Esophagus muscularis mucosa (tissue), 4 donors: ENCODE measurements around the gene MTUS2. TPM values are rescaled to one million over a fixed set of nuclear protein-coding genes. Genes with fewer than 3 reads are reported as not detected.

Experiments used
- DNase-seq: peaks from one replicate; pipeline ENCODE4 v3.0.0-alpha.2; 2017; ENCODE audit errors: extremely low spot score
- H3K27ac ChIP-seq, 4 donors: fragments of 200-600 bp; sonication (generic); replicated peaks in 1 of 4; 1 replicate in 3 of 4; 2 replicates in 1 of 4; pipeline ENCODE4 v1.5.1; 2016 to 2019; ENCODE audit warnings: mild to moderate bottlenecking in 1 of 4
- H3K27me3 ChIP-seq, 4 donors: fragments of 200-600 bp; sonication (generic); one replicate each; pipeline versions ENCODE4 v1.5.1 to v1.6.0; 2016 to 2019
- H3K36me3 ChIP-seq, 4 donors: fragments of 200-600 bp; sonication (generic); one replicate each; pipeline ENCODE4 v1.5.1; 2016 to 2019
- H3K4me1 ChIP-seq, 4 donors: fragments of 200-600 bp; sonication (generic); one replicate each; pipeline ENCODE4 v1.5.1; 2016 to 2019
- H3K4me3 ChIP-seq, 4 donors: fragments of 200-600 bp; sonication (generic); 1 replicate in 2 of 4; 2 replicates in 2 of 4; pipeline ENCODE4 v1.5.1; 2016 to 2019; ENCODE audit warnings: mild to moderate bottlenecking in 4 of 4, moderate library complexity in 1 of 4
- H3K9me3 ChIP-seq, 4 donors: fragments of 200-600 bp; sonication (generic); 1 replicate in 3 of 4; 2 replicates in 1 of 4; pipeline ENCODE4 v1.5.1; 2016 to 2019
- CTCF ChIP-seq, 3 experiments: fragments of 200-600 bp in 2 of 3; fragments of 450-650 bp in 1 of 3; sonication (generic) in 2 of 3; IDR thresholded peaks; one replicate each; pipeline ENCODE4 v1.5.1; 2017 to 2019; ENCODE audit warnings: antibody characterized with exemption in 3 of 3, mild to moderate bottlenecking in 2 of 3, moderate library complexity in 1 of 3
- EP300 ChIP-seq: sonication (generic); formaldehyde crosslinking; IDR thresholded peaks from one replicate; pipeline ENCODE4 v1.6.1; 2017; ENCODE audit warnings: antibody characterized with exemption
- POLR2A ChIP-seq: fragments of 450-650 bp; IDR thresholded peaks from one replicate; pipeline ENCODE4 v1.6.1; 2017; ENCODE audit warnings: antibody characterized with exemption, moderate library complexity, mild to moderate bottlenecking, low read depth
- POLR2AphosphoS5 ChIP-seq, 2 donors: sonication (generic); formaldehyde crosslinking; IDR thresholded peaks; one replicate each; pipeline ENCODE4 v1.6.1; 2017; ENCODE audit warnings: antibody characterized with exemption in 2 of 2
- WGBS: methylation state at CpG from one replicate; pipeline ENCODE4 v1.1.5; 2018; 5-methylcytosine and 5-hydroxymethylcytosine counted together
- intact Hi-C: fragments of 100-400 bp; cut with DNase I; formaldehyde crosslinking; loops from one replicate; pipeline ENCODE4 v1.15.1; 2023
- total RNA-seq, 4 donors: library from RNA; depleted of rRNA; stranded (reverse); fragments of >200 nt; gene quantifications; one replicate each; pipeline versions ENCODE4 v1.1.0 to v1.2.1, GENCODE V29; 2016

The MTUS2 gene
- total RNA-seq, 4 donors from 2014 or later: 7.1 to 46.2 (median 12.8) TPM

DNA sequence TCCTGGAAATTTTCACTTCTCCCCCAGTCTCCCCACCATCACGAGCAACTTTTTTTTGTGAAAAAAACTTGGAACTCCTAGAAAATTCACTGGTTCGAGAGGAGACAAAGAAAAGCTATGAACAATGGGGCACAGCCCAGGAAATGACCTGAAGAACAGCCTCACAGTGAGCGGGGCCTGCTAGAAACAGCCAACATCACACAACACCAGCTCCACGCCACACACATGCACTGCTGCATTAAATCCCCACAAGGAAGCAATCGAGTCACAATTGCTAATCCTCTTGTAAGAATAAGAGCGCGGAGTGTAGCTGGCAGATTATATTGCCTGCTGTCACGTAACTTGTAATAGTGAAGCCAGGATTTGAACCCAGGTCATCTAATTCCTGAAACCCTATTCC is 726.5 kb downstream of the MTUS2 start:
- DNase-seq: no peak
- Histone ChIP-seq H3K36me3 (peaks cover 7 to 34% (median 14%) of the 10 kb centered on the region in 4 donors), H3K9me3 (no peaks in the 10 kb centered on the region), H3K4me1 (peaks cover 0 to 14% (median 1%) of the 10 kb centered on the region in 4 donors), H3K4me3 (no peak overlapping the region), H3K27ac (no peak overlapping the region), H3K27me3 (no peaks in the 10 kb centered on the region)
- intact Hi-C loops: no loop called here
- TF ChIP-seq POLR2A (no peak), CTCF (IDR thresholded peaks at IDR 0.05) (no peak), EP300 (no peak), POLR2AphosphoS5 (IDR thresholded peaks at IDR 0.05) (no peak)
- 86% methylated on average over 8 of the region's 8 CpGs for WGBS

- Histone ChIP-seq H3K27me3 (no peaks in the 10 kb centered on the region), H3K9me3 (no peaks in the 10 kb centered on the region), H3K36me3 (peaks cover 7 to 39% (median 15%) of the 10 kb centered on the region in 4 donors), H3K4me1 (peaks cover 0 to 14% (median 1%) of the 10 kb centered on the region in 4 donors), H3K4me3 (no peak overlapping the region), H3K27ac (no peak overlapping the region)
- no peak for DNase-seq
- WGBS: 52% methylated on average over 7 of the region's 7 CpGs
- intact Hi-C loops: no loop called here
- TF ChIP-seq POLR2AphosphoS5 (IDR thresholded peaks at IDR 0.05) (no peak), CTCF (IDR thresholded peaks at IDR 0.05) (no peak), EP300 (no peak), POLR2A (no peak)
Measured at GRCh38 chr13:29547153-29547552, 727.0 kb downstream of the MTUS2 start.

- peaks cover 0 to 14% (median 1%) of the 10 kb centered on the region in 4 donors for H3K4me1 ChIP-seq
- intact Hi-C loops: no loop called here
- DNase-seq: no peak
- WGBS: 90% methylated on average over 7 of the region's 7 CpGs
- peaks cover 11 to 54% (median 21%) of the 10 kb centered on the region in 4 donors for H3K36me3 ChIP-seq
- no peak overlapping the region for H3K27ac ChIP-seq
- TF ChIP-seq POLR2A (no peak), CTCF (IDR thresholded peaks at IDR 0.05) (no peak), EP300 (no peak), POLR2AphosphoS5 (IDR thresholded peaks at IDR 0.05) (no peak)
- no peaks in the 10 kb centered on the region for H3K27me3 ChIP-seq
- no peaks in the 10 kb centered on the region for H3K9me3 ChIP-seq
- H3K4me3 ChIP-seq: no peak overlapping the region
Measured at GRCh38 chr13:29548722-29549121, 728.6 kb downstream of the MTUS2 start.

DNA sequence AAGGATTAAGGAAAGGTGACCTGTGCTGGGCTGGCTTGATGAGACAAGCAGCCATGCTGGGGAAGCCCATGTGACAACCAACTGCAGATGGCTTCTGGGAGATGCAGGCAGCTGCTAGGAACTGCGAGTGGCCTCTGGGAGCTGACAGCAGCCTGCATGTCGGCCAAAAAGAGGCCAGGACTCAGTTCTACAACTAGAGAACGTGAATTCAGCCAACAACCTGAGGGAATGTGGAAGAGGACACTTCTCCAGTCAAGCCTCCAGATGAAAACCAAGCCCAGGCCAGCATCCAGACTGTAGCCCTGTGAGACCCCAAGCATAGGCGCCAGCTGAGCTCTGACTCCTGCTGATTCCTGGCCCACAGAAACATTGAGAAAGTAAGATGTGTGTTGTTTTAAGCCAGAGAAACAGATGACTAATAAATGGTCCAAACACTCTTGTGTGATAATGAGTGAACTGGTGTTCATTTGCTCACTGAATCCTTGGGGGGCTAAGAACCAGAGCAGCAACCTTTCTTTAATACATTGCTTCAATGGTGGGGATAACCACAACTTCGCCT is 730.4 kb downstream of the MTUS2 start:
- H3K27me3 ChIP-seq: no peaks in the 10 kb centered on the region
- no peak for TF ChIP-seq POLR2A
- no peak for TF ChIP-seq POLR2AphosphoS5 (IDR thresholded peaks at IDR 0.05)
- no peak for TF ChIP-seq CTCF (IDR thresholded peaks at IDR 0.05)
- no peak for TF ChIP-seq EP300
- no peak overlapping the region for H3K27ac ChIP-seq
- DNase-seq: no peak
- no peaks in the 10 kb centered on the region for H3K9me3 ChIP-seq
- H3K4me3 ChIP-seq: no peak overlapping the region
- H3K36me3 ChIP-seq: peaks cover 11 to 55% (median 21%) of the 10 kb centered on the region in 4 donors
- H3K4me1 ChIP-seq: peaks cover 0 to 14% (median 1%) of the 10 kb centered on the region in 4 donors
- WGBS: 90% methylated on average over 5 of the region's 5 CpGs
- intact Hi-C loops: no loop called here

GRCh38 chr13:29551214-29551613 is 731.1 kb downstream of the MTUS2 start:
- Histone ChIP-seq H3K27me3 (no peaks in the 10 kb centered on the region), H3K27ac (no peak overlapping the region), H3K4me3 (no peak overlapping the region), H3K9me3 (no peaks in the 10 kb centered on the region), H3K4me1 (peaks cover 0 to 7% (median 1%) of the 10 kb centered on the region in 4 donors), H3K36me3 (peaks cover 11 to 55% (median 21%) of the 10 kb centered on the region in 4 donors)
- no peak for DNase-seq
- TF ChIP-seq CTCF (IDR thresholded peaks at IDR 0.05): no peak
- no peak for TF ChIP-seq POLR2AphosphoS5 (IDR thresholded peaks at IDR 0.05)
- TF ChIP-seq POLR2A: no peak
- no peak for TF ChIP-seq EP300
- WGBS: 96% methylated on average over 6 of the region's 6 CpGs
- intact Hi-C loops: no loop called here
